Mesenchymal stem cell (in vitro differentiated cells and primary cell): ENCODE data around the gene POLE3.
A peak's percentile ranks its signal among the peaks of the same experiment; 100 is the strongest.

ENCODE experiments used
- DNase-seq: peaks from one replicate; pipeline ENCODE4 v3.0.0-alpha.2; 2013
- H2AFZ ChIP-seq: one replicate; pipeline ENCODE4 v1.6.1; 2013; ENCODE audit warnings: low read depth, mild to moderate bottlenecking, control low read depth, inconsistent platforms, low read length, moderate library complexity
- H2AK5ac ChIP-seq: 2 replicates; pipeline ENCODE4 v1.6.1; 2013; ENCODE audit warnings: low read length, moderate library complexity, mild to moderate bottlenecking, inconsistent platforms; ENCODE audit not compliant: severe bottlenecking
- H2BK120ac ChIP-seq: one replicate; pipeline ENCODE4 v1.6.1; 2013; ENCODE audit warnings: low read depth, mild to moderate bottlenecking, inconsistent platforms, low read length, moderate library complexity
- H2BK12ac ChIP-seq, 2 experiments: one replicate each; pipeline ENCODE4 v1.6.1; 2013; ENCODE audit warnings: inconsistent platforms in 2 of 2, low read length in 2 of 2, mild to moderate bottlenecking in 2 of 2, moderate library complexity in 2 of 2, control low read depth in 1 of 2
- H2BK15ac ChIP-seq: one replicate; pipeline ENCODE4 v1.6.1; 2013; ENCODE audit warnings: mild to moderate bottlenecking, low read depth, inconsistent platforms; ENCODE audit not compliant: poor library complexity, severe bottlenecking
- H2BK5ac ChIP-seq: 2 replicates; pipeline ENCODE4 v1.6.1; 2013; ENCODE audit warnings: low read depth, mild to moderate bottlenecking, low read length, control low read depth, inconsistent platforms; ENCODE audit not compliant: poor library complexity, severe bottlenecking
- H3K14ac ChIP-seq, 2 experiments: one replicate each; pipeline ENCODE4 v1.6.1; 2013; ENCODE audit warnings: inconsistent platforms in 2 of 2, low read length in 2 of 2, control low read depth in 1 of 2, mild to moderate bottlenecking in 1 of 2, moderate library complexity in 1 of 2
- H3K18ac ChIP-seq, 2 experiments: one replicate each; pipeline ENCODE4 v1.6.1; 2013; ENCODE audit warnings: inconsistent platforms in 2 of 2, low read length in 2 of 2, control low read depth in 1 of 2, low read depth in 1 of 2, mild to moderate bottlenecking in 1 of 2
- H3K23ac ChIP-seq, 2 experiments: one replicate each; pipeline ENCODE4 v1.6.1; 2013; ENCODE audit warnings: inconsistent platforms in 2 of 2, low read length in 2 of 2, mild to moderate bottlenecking in 2 of 2, moderate library complexity in 2 of 2, control low read depth in 1 of 2
- H3K27ac ChIP-seq: 2 replicates; pipeline ENCODE4 v1.5.1; 2013; ENCODE audit warnings: mild to moderate bottlenecking, moderate library complexity, low read length, control low read depth, inconsistent platforms; ENCODE audit not compliant: poor library complexity, severe bottlenecking
- H3K27me3 ChIP-seq, 2 experiments: 2 replicates each; pipeline versions ENCODE4 v1.6.1 to v1.7.0; 2013; ENCODE audit warnings: low read length in 2 of 2, mild to moderate bottlenecking in 2 of 2, moderate library complexity in 2 of 2, control low read depth in 1 of 2, inconsistent platforms in 1 of 2; ENCODE audit not compliant: control insufficient read depth in 1 of 2, insufficient read depth in 1 of 2
- H3K36me3 ChIP-seq, 2 experiments: 2 replicates each; pipeline versions ENCODE4 v1.6.1 to v1.7.0; 2013; ENCODE audit warnings: low read length in 2 of 2, control low read depth in 1 of 2, inconsistent platforms in 1 of 2, low read depth in 1 of 2, mild to moderate bottlenecking in 1 of 2; ENCODE audit not compliant: insufficient read depth in 2 of 2, control insufficient read depth in 1 of 2
- H3K4ac ChIP-seq, 2 experiments: one replicate each; pipeline ENCODE4 v1.6.1; 2013; ENCODE audit warnings: inconsistent platforms in 2 of 2, low read length in 2 of 2, mild to moderate bottlenecking in 2 of 2, moderate library complexity in 2 of 2, control low read depth in 1 of 2, low read depth in 1 of 2
- H3K4me1 ChIP-seq: 2 replicates; pipeline ENCODE4 v1.6.1; 2013; ENCODE audit warnings: low read depth, low read length, control low read depth; ENCODE audit not compliant: control insufficient read depth, insufficient read depth
- H3K4me2 ChIP-seq: 2 replicates; pipeline ENCODE4 v1.6.1; 2013; ENCODE audit warnings: low read length, mild to moderate bottlenecking, inconsistent platforms; ENCODE audit not compliant: poor library complexity, severe bottlenecking
- H3K4me3 ChIP-seq, 2 experiments: 2 replicates each; pipeline versions ENCODE4 v1.5.1 to v1.7.0; 2013; ENCODE audit warnings: low read length in 2 of 2, mild to moderate bottlenecking in 2 of 2, control low read depth in 1 of 2, low read depth in 1 of 2; ENCODE audit not compliant: insufficient read depth in 1 of 2
- H3K79me1 ChIP-seq: replicated peaks from 2 replicates; pipeline ENCODE4 v1.6.1; 2013; ENCODE audit warnings: mild to moderate bottlenecking, control low read depth, low read length, inconsistent platforms; ENCODE audit not compliant: poor library complexity, severe bottlenecking
- H3K9ac ChIP-seq: 2 replicates; pipeline ENCODE4 v1.7.0; 2013; ENCODE audit warnings: mild to moderate bottlenecking, low read length, moderate library complexity
- H3K9me3 ChIP-seq: 2 replicates; pipeline ENCODE4 v1.7.0; 2013; ENCODE audit warnings: mild to moderate bottlenecking, low read length; ENCODE audit not compliant: control insufficient read depth
- H4K8ac ChIP-seq: one replicate; pipeline ENCODE4 v1.6.1; 2013; ENCODE audit warnings: inconsistent platforms, mild to moderate bottlenecking, low read length, moderate library complexity
- H4K91ac ChIP-seq: one replicate; pipeline ENCODE4 v1.6.1; 2013; ENCODE audit warnings: mild to moderate bottlenecking, low read length, inconsistent platforms
- WGBS: methylation state at CpG from one replicate; pipeline ENCODE4 v1.1.7; 2013; ENCODE audit warnings: mixed read lengths; 5-methylcytosine and 5-hydroxymethylcytosine counted together

The POLE3 gene

DNA sequence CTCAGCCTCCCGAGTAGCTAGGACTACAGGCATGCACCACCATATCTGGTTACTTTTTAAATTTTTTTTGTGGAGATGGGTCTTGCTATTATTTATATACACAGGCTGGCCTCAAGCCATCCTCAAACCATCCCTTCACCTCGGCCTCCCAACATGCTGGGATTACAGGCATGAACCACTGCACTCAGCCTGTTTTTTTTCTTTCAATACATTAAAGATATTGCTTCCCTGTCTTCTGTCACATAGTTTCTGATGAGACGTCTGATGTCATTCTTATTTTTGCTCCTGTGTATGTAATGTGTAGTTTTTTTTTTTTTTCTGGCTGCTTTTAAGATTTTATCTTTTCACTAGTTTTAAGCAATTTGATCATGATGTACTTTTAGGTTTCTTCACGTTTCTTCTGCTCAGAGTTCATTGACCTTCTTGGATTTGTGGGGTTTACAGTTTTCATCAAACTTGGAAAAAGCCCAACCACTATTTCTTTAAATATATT lies 41.7 kb upstream of the POLE3 start:
- Histone ChIP-seq H3K4me2 (no peak overlapping the region), H3K18ac (no peak overlapping the region), H2AK5ac (no peak overlapping the region), H4K91ac (no peak overlapping the region), H2BK12ac (no peak overlapping the region), H2BK15ac (no peak overlapping the region), H3K14ac (no peak overlapping the region), H3K4me3 (no peak overlapping the region), H4K8ac (no peak overlapping the region), H2AFZ (no peak overlapping the region), H3K9me3 (no peaks in the 10 kb centered on the region), H2BK5ac (no peak overlapping the region), H3K23ac (no peak overlapping the region), H3K4ac (no peak overlapping the region), H3K4me1 (peaks cover 3% of the 10 kb centered on the region), H3K27ac (no peak overlapping the region), H2BK120ac (no peak overlapping the region), H3K9ac (no peak overlapping the region), H3K27me3 (no peaks in the 10 kb centered on the region), H3K36me3 (no peaks in the 10 kb centered on the region), H3K79me1 (no peaks in the 10 kb centered on the region)
- 64% methylated on average over 3 of the region's 4 CpGs for WGBS
- no peak for DNase-seq

- Histone ChIP-seq H2AFZ (no peak overlapping the region), H2AK5ac (peak overlapping the region; percentile 59), H3K4ac (no peak overlapping the region), H3K9ac (no peak overlapping the region), H2BK5ac (no peak overlapping the region), H3K4me1 (no peaks in the 10 kb centered on the region), H4K8ac (no peak overlapping the region), H3K4me3 (no peak overlapping the region), H3K36me3 (no peaks in the 10 kb centered on the region), H3K79me1 (no peaks in the 10 kb centered on the region), H3K14ac (no peak overlapping the region), H3K27ac (no peak overlapping the region), H4K91ac (no peak overlapping the region), H2BK120ac (no peak overlapping the region), H3K4me2 (no peak overlapping the region), H2BK12ac (no peak overlapping the region), H3K18ac (no peak overlapping the region), H3K23ac (no peak overlapping the region), H3K9me3 (no peaks in the 10 kb centered on the region), H3K27me3 (no peaks in the 10 kb centered on the region), H2BK15ac (no peak overlapping the region)
- WGBS = 61% methylated on average over 2 of the region's 2 CpGs
- no peak for DNase-seq
Measured at GRCh38 chr9:113449376-113449775, 38.9 kb upstream of the POLE3 start.

DNA sequence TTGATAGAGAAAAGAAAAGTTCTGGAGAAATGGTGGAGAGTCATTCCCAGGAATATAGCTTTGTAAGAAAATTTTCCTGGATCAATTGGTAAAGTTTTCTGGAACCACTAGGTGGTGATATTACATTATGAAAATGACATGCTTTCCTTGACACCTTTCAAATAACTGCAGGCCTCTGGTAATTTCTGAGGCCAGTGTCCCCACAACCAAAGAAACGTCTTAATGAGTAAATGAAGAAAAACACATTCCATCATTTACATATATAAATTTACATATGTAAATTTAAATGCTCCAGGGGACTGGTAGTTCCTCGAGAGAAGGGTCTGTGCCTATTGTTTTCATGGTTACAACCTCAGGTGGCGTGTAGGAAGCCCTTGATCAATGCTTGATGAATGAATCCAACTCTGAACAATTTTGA lies 35.9 kb upstream of the POLE3 start:
- H3K14ac ChIP-seq = no peak overlapping the region
- no peak overlapping the region for H2BK5ac ChIP-seq
- WGBS = 80% methylated on average over 2 of the region's 3 CpGs
- H3K4ac ChIP-seq = no peak overlapping the region
- peak; percentile 67 for DNase-seq
- H3K27ac ChIP-seq = no peak overlapping the region
- no peak overlapping the region for H2AK5ac ChIP-seq
- no peaks in the 10 kb centered on the region for H3K27me3 ChIP-seq
- no peak overlapping the region for H3K9ac ChIP-seq
- H4K91ac ChIP-seq = no peak overlapping the region
- no peak overlapping the region for H3K23ac ChIP-seq
- no peak overlapping the region for H4K8ac ChIP-seq
- H3K4me3 ChIP-seq = no peak overlapping the region
- H3K36me3 ChIP-seq = no peaks in the 10 kb centered on the region
- no peak overlapping the region for H2BK15ac ChIP-seq
- no peak overlapping the region for H3K4me2 ChIP-seq
- no peak overlapping the region for H2BK120ac ChIP-seq
- no peaks in the 10 kb centered on the region for H3K79me1 ChIP-seq
- no peak overlapping the region for H3K18ac ChIP-seq
- no peak overlapping the region for H2BK12ac ChIP-seq
- no peak overlapping the region for H2AFZ ChIP-seq
- no peaks in the 10 kb centered on the region for H3K9me3 ChIP-seq
- H3K4me1 ChIP-seq = no peaks in the 10 kb centered on the region

GRCh38 chr9:113444736-113445135 lies 34.3 kb upstream of the POLE3 start:
- Histone ChIP-seq H4K91ac (no peak overlapping the region), H3K4me3 (no peak overlapping the region), H3K9ac (no peak overlapping the region), H2BK15ac (no peak overlapping the region), H2BK5ac (no peak overlapping the region), H3K27ac (no peak overlapping the region), H3K79me1 (no peaks in the 10 kb centered on the region), H3K36me3 (no peaks in the 10 kb centered on the region), H3K4me1 (no peaks in the 10 kb centered on the region), H2AK5ac (no peak overlapping the region), H3K23ac (no peak overlapping the region), H3K18ac (no peak overlapping the region), H3K4me2 (no peak overlapping the region), H2BK120ac (no peak overlapping the region), H3K27me3 (no peaks in the 10 kb centered on the region), H4K8ac (no peak overlapping the region), H2AFZ (no peak overlapping the region), H3K14ac (no peak overlapping the region), H2BK12ac (no peak overlapping the region), H3K9me3 (no peaks in the 10 kb centered on the region), H3K4ac (no peak overlapping the region)
- 75% methylated on average over 2 of the region's 2 CpGs for WGBS
- DNase-seq = no peak
